ENCODE measurements around the gene NLE1.
"Not testable (repeated sequence)": the region's sequence is repeated elsewhere in the genome, so short reads cannot be mapped to it uniquely, and the experiment has no call there.

The NLE1 gene

DNA sequence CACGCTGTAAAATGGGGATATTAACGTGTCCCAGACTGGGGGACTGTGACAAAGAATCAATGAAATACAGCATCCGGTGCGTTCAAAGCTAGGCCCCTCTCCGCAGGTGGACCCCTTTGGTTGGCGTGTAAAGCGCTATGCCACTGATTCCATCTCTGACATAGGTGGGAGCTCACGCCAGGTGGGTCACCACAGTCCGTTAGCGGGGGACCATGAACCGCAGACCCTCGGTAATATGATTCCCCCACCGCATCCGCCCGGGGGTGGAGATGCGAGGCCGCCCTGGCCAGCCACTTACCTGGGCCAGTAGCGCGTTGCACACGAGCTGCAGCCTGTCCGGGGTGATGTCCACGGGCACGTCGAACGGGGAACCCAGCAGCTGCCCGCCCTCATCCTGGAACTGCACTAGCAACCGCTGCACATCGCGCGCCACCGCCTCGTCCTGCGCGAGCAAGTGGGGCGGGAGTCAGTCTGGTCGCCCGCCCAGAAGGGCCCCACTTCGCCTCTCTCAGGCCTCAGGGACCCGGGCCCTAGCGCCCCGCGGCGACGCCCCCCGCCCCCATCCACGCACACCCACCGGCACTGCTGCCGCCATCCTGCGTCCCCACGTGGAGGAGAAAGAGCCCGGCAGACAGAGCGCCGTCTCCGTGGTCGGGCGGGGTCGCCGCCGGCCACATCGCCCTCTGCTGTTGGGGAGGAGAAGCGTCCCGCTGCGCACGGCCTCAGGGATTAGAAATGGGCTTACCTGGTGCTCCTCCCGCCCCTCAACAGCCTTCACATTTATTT lies at the start of gene NLE1:
TSS of gene NLE1 (minus strand) at position 623 of the 786 bp plus-strand sequence. CDS start at position 595, 28 bp downstream.
- peak; percentile 83 for DNase-seq (ENCODE audit: low read depth)

DNA sequence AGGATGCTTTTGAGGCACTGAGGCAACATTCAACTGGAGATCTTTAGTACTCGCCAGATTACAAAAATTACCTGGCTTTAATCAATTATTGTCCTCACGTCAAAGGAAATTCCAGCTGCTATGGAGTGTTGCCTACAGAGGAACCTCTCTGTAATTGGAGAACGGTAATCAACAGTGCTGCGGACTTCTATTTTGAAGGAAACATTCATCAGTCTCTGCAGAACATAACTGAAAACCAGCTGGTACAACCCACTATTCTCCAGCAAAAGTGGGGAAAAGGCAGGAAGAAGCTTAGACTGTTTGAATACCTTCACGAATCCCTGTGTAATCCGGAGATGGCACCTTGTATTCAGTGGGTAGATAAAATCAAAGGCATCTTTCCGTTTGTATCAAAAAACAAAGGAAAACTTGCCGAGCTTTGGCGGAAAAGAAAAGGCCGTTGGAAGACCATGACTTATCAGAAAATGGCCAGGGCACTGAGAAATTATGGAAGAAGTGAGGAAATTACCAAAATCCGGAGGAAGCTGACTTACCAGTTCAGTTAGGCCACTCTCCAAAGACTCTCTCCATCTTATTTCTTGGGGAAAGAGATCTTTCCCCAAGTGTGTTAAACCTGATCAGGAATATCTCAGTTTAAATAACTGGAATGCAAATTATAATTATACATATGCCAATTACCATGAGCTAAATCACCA lies 49.0 kb upstream of the NLE1 start:
- DNase-seq (ENCODE audit: low read depth), result no peak

DNA sequence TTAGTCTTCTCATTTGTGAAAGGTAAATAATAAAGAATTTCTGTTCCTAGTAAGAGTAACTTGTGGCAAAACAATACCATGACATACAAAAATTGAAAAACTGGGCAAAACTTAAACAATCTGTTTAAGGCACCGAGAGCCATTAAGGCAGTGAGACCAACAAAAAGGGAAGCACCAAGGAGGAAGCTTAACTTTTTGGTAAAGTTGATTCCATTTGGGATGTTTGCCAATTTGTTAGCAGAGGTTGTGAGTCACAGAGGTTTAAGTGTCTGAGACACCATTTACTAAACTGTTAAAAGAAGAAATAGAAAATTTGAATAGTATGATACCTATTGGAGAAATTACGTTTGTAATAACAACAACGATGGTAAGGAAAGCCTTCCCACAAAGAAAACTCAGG lies 47.2 kb upstream of the NLE1 start:
- DNase-seq (ENCODE audit: low read depth), result no peak

DNA sequence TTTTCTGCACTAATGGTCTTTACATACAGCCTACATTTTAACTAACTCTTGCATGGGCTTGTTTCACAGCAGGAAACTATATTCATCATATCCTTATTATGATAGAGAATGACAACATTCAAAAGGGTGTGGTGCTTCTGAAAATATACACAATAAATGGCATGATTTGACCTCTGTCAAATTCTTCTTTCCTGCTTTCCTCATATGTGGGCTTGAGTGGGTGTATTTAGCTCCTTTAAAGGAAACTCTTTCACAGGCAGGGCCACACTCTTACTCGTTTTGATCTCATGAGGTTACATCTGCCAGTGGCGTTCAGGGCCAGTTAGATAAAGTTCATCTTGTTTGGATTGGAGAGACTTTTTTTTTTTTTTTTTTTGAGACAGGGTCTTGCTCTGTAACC lies 46.0 kb upstream of the NLE1 start:
- no peak for DNase-seq (ENCODE audit: low read depth)

DNA sequence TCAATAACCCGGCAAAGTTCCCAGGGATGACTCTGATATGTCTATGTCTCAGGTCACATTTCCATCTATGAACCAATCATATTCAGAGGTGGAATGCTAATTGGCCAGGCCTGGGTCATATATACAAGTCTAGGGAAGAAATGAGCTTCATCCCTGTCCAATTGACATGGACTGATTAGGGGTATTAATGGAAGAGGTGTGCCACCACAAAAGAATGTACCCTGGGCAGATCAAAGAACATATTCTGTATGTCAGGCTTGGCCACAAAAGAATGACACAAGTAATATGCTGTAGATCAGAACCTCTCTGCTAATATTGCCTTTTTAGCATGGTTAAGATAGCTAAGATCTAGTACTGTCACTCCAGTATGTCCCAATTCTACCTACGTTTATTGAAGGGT lies 45.4 kb upstream of the NLE1 start:
- no peak for DNase-seq (ENCODE audit: low read depth)

DNA sequence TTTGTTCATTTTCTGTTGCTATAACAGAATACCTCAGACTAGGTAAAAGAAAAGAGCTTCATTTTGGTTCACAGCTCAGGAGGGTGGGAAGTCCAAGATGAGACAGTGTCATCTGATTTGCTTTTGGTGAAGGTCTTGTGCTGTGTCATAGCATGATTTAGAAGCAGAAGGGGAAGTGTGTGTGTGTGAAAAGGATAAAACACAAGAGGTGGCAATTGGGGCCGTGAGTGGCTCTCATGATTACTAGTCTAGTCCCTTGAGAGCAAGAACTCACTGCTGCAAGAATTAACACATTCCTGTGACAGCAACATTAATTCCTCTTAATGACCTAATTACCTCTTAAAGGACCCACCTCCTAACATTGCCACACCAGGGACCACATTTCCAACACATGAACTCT lies 43.7 kb upstream of the NLE1 start:
- DNase-seq (ENCODE audit: low read depth), result no peak

DNA sequence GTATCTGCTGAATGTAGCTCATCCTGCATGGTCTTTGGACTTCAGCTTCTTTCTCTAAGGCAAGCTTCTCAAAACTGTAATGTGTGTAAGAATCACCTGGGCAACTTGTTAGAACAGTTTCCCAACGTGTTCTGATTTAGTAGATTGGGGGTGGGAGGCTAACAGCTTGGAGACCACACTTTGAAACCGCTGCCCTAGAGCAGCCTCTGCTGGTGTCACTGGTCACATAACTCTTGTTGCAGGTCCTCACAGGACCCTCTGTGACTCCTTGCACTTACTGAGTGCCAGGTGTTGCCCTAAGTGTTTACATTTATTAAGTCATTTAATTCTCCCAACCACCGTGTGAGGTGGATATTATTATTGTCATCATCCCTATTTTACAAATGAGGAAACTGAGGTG lies 42.2 kb upstream of the NLE1 start:
- DNase-seq (ENCODE audit: low read depth), result no peak

DNA sequence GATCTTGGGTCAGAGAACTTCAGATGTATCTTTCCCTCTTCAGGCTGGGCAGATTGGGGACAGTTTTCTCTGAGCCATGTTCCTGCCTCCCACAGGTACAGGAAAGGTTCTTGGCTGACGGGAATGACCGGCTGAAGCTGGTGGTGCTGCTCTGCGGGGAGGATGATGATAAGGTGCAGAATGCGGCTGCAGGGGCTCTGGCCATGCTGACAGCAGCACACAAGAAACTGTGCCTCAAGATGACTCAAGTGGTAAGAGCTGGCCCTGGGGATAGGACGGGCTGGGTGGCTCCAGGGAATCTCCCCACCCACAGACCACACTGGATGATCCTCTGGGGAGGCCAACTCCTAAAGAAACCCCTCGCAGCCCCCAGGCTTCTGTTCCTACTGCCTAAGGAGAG lies 41.2 kb upstream of the NLE1 start:
- DNase-seq (ENCODE audit: low read depth), result no peak

DNA sequence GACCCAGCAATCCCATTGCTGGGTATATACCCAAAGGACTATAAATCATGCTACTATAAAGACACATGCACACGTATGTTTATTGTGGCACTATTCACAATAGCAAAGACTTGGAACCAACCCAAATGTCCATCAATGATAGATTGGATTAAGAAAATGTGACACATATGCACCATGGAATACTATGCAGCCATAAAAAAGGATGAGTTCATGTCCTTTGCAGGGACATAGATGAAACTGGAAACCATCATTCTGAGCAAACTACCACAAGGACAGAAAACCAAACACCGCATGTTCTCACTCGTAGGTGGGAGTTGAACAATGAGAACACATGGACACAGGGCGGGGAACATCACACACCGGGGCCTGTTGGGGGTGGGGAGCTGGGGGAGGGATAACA lies 37.3 kb upstream of the NLE1 start:
- not testable (repeated sequence) for DNase-seq (ENCODE audit: low read depth)

DNA sequence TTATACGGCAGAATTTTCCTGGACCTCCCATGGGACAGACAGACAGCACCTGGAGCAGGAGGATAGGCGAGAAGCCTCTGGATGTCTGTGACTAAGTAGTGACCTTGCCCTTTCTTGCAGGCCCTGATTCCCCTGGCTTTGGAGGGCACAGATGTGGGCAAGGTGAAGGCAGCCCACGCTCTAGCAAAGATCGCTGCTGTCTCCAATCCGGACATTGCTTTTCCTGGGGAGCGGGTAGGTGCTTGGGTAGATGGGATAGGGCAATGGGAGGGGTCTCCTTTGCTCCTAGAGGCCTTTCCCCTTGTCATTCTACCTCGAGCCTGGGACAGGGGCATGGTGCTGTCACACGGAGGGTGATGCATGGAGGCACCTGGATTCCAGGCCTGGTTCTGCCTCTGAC lies 34.8 kb upstream of the NLE1 start:
- DNase-seq (ENCODE audit: low read depth), result no peak

DNA sequence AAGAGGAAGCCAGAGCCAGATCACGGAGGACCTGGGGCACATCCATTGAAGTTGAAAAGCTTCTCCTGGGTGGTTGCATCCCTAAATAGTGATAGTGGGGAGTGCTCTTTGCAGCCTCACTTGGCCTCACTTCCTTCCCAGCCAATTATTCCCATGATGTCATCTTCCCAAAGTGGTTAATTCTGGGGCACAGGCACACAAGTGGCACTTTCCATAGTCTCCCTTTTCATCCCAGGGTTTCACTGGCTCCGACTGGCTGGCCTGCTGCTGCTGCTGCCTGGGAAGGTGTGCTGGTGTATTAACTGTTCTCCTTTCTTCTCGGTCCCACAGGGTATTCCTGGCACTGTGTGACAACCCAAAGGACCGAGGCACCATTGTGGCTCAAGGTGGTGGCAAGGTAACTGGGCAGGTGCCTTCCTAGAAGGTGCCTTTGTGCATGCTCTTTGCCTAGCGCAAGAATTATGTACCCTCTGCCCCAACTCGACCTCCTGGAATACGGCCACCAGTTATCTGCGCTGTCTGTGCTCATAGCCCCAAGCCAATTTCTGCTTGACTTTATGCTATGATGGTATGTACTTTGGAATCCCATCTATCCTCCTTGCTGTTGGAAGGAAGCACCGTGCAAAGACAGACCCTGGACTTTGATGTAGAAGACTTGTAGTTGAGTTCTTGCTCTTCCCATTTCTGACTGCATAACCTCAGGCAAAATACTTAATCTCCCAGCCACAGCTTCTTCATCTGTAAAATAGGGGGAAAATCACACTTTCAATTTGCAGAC lies 33.7 kb upstream of the NLE1 start:
- no peak for DNase-seq (ENCODE audit: low read depth)

DNA sequence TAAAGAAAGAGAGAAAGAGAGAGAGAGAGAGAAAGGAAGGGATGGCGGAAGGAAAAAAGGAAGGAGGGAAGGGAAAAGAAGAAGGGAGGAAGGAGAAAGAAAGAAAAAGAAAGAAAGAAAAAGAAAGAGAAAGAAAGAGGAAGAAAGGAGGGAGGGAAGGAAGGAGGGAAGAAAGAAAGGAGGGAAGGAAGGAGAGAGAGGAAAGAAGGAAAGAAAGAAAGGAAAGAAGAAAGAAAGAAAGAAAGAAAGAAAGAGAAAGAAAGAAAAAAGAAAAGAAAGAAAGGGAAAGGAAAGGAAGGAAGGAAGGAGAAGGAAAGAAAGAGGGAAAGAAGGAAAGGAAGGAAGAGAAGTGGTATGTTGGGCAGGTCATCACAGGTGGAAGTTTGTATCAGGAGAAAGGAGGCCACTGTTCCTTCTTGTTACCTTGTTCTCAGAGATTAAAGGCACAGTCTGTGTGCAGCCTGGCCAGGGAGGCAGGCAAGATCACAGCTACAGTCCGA lies 32.8 kb upstream of the NLE1 start:
- no peak for DNase-seq (ENCODE audit: low read depth)

DNA sequence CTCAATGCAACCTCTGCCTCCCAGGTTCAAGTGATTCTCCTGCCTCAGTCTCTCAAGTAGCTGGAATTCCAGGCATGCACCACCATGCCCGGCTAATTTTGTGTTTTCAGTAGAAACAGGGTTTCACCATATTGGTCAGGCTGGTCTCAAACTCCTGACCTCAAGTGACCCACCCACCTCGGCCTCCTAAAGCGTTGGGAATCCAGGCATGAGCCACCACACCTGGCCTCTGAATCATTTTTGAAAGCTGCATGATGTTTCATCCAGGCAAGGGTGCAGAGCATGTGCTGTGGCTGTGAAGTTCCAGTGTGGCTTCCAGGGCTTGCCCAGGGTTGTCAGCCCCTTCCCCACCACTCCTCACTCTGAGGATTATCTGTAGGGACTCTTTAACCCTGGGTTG lies 30.2 kb upstream of the NLE1 start:
- DNase-seq (ENCODE audit: low read depth), result not testable (repeated sequence)

DNA sequence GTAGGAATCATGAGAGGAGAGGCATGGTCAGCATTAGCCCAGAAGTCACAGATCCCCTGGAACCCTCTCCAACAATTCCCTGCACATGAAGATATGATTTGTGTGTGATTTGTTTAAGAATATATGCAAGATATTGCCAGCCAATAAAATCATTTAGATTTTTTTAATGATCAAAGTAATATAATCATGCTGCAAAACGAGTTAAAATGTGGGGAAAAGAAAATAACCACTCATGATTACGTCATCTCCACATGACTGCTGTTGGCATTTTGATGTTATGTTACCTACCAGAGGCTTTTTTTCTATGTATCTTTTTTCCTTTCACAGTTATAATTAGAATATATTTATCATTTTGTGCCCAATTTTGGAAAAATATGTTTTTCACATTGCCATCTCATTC lies 29.7 kb upstream of the NLE1 start:
- DNase-seq (ENCODE audit: low read depth), result no peak

DNA sequence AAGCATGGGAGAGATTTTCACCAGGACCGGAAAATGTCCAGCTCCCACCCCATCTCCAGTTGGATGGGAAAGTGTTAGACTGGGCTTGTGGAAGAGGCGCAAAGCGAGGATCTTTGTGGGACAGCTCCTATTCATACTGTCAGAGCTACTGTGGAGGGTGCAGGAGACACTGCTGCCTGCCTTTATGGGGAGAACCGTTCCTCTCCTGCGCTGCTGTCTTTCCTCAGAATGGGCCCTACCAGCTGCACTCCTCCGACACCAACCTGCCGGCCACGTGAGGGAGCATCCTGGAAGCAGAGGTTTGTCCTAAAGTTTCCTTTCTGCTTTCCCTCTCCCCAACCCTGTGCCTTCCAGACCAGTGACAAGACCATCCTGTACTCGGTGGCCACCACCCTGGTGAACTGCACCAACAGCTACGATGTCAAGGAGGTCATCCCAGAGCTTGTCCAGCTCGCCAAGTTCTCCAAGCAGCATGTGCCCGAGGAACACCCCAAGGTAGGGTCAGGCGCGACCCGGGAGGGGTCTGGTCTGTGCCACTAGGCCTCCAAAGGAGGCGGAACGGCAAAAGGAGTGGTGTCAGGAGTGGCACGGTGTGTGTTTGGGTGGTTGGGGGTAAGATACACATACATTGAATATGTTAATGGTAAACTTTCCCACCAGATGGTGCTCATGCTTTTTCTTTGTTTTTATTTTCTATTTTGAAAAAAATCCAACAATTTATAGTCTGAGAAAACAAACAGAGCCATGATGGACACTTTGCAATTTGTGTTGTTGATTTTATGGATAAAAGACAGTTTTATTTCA lies 29.1 kb upstream of the NLE1 start:
- DNase-seq (ENCODE audit: low read depth), result no peak

DNA sequence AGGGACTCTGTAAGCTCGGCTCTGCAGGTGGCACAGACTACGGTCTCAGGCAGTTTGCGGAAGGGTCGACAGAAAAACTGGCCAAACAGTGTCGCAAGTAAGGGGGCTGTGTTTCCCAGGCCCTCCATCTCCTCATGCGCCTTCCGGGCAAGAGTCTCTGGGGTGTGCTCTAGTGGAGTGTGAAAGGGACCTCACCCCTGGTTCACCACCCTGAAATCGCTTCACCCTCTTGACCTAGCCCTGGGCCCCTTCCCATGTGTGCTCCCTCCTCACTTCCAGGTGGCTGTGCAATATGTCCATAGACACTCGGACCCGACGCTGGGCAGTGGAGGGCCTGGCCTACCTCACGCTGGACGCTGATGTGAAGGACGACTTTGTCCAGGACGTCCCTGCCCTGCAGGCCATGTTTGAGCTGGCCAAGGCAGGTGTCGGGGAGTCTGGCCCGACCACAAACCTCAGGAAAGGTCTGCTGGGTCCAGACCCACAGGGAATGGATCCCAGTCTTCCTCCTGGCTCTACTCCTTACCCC lies 27.8 kb upstream of the NLE1 start:
- DNase-seq (ENCODE audit: low read depth), result no peak

DNA sequence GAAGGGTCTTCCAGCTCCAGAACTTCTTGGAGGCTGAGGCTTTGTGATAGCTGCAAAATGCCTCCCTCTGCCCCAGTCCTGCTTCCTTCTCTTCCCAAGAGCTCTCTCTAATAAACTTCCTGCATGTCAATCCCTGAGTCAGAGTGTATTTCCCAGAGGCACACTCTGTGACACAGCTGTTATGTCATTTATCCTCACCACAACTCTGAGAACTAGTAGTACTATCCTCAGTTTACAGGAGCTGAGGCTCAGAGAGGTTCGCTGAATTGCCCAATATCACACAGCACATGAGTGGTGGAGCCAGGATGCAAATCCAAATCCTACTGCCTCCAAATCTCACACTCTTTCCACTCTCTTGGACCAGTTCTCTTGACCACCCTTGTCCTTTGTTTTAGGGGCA lies 25.6 kb upstream of the NLE1 start:
- DNase-seq (ENCODE audit: low read depth), result no peak

DNA sequence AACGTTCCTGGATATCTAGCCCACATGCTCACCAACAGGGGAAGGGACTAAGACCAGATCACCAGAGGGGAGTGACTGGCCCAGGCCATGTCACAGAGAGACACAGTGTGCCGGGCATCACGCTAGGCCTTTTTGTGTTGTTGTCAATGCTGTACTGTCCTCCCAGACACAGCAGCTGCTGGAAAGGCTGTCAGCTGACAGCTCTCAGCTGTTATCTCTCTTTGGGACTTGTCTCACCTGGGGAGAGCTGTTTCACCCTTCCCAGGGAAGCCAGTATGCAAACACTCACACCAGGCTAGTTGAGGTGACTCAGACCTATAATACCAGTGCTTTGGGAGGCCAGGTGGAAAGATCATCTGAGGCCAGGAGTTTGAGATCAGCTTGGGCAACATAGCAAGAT lies 24.9 kb upstream of the NLE1 start:
- DNase-seq (ENCODE audit: low read depth), result no peak

DNA sequence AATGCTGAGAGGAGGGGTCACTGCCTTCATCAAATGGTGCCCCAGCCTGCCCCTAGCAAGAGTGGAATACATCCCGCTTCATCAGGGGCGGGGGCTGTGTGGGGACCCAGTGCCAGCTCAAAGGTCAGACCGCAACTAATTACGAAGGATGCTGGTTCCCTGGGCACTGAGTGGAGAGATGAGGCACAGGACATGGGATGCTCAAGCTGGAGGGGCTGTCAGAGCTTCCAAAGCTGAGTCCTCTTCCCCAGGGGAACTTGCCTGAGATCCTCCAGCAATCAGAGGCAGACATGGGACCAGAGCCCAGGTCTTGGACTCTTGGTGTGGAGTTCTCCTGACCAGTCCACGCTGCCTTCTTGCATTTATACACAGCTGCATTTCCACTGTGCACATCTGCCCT lies 24.4 kb upstream of the NLE1 start:
- DNase-seq (ENCODE audit: low read depth), result no peak

DNA sequence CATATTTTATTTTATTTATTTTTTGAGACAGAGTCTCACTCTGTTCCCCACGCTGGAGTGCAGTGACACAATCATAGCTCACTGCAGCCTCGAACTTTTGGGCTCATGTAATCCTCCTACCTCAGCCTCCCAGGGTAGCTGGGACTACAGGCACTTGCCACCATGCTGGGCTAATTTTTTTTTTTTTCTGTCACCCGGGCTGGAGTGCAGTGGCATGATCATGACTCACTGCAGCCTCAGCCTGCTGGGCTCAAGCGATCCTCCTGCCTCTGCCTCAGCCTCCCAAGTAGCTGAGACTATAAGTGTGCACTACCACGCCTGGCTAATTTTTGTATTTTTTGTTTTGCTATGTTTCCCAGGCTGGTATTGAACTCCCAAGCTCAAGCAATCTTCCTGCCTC lies 22.6 kb upstream of the NLE1 start:
- DNase-seq (ENCODE audit: low read depth), result no peak

DNA sequence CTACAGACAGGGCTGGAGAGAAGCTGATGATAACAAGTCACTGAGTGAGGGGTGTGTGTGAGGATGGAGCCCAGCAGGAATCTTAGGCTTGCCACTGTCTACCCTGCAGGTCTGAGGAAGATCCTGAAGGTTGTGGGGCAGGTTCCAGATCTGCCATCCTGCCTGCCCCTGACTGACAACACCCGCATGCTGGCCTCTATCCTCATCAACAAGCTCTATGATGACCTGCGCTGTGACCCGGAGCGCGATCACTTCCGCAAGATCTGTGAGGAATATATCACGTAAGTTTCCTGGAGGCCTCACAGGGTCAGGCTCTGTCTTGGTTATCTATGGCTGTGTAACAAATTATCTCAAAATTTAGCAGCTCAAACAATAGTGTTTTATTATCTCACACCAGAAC lies 21.8 kb upstream of the NLE1 start:
- DNase-seq (ENCODE audit: low read depth), result no peak

DNA sequence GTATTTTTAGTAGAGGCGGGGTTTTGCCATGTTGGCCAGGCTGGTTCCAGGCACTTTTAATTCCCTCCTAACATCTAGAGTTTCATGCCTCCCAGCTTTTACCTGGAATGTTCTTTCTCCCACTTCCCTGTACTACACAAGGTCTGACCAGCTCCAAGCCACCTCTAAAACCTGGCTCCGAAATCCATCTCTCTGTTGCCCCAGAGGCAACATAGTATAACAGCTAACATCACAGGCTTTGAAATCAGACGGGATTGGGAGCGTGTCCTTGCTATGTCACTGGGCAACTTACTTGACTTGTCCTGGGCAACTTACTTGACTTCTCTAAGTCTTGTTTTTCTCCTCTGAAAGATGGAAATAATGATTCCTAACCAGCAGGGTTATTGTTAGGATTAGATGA lies 20.7 kb upstream of the NLE1 start:
- no peak for DNase-seq (ENCODE audit: low read depth)

Data from activated T-helper 9 cell treated with anti-CD3 and anti-CD28 coated beads, Interleukin-2, amount 50 U/mL, for 16 hours (primary cell).